Kidney epithelial cell (primary cell): Measurements from ENCODE around the gene DBH. TPM values are rescaled to one million over a fixed set of nuclear protein-coding genes. Genes with fewer than 3 reads are reported as not detected.

Experiments used
- DNase-seq: peaks from one replicate; pipeline ENCODE4 v3.0.0-alpha.2; 2010; ENCODE audit warnings: low read depth
- H3K27me3 ChIP-seq: 2 replicates; pipeline ENCODE4 v1.6.0; 2011; ENCODE audit warnings: low read length; ENCODE audit not compliant: control insufficient read depth, insufficient read depth
- H3K36me3 ChIP-seq: 2 replicates; pipeline ENCODE4 v1.5.1; 2011; ENCODE audit warnings: low read length; ENCODE audit not compliant: control insufficient read depth, insufficient read depth
- H3K4me3 ChIP-seq: 2 replicates; pipeline ENCODE4 v1.5.1; 2011; ENCODE audit warnings: low read depth, mild to moderate bottlenecking, control low read depth, low read length
- CTCF ChIP-seq: IDR thresholded peaks from 2 replicates; pipeline ENCODE4 v1.5.1; 2011; ENCODE audit warnings: mild to moderate bottlenecking, moderate library complexity, low read length, control low read depth, inconsistent platforms; ENCODE audit not compliant: insufficient read depth, poor library complexity, severe bottlenecking
- total RNA-seq: library from RNA; depleted of rRNA; stranded (reverse); fragments of >200 nt; gene quantifications from 2 replicates; pipeline ENCODE4 v1.2.3, GENCODE V29; 2015

DBH gene
- total RNA-seq, 1 donor from 2014 or later: not detected

GRCh38 chr9:133684121-133684935 lies 48.2 kb downstream of the DBH start:
- Histone ChIP-seq H3K4me3 (no peak overlapping the region), H3K27me3 (peaks cover 12% of the 10 kb centered on the region), H3K36me3 (no peaks in the 10 kb centered on the region)
- TF ChIP-seq CTCF: no peak
- DNase-seq: no peak

GRCh38 chr9:133684936-133685361 lies 48.8 kb downstream of the DBH start:
- TF ChIP-seq CTCF: no peak
- no peaks in the 10 kb centered on the region for H3K36me3 ChIP-seq
- peaks cover 9% of the 10 kb centered on the region for H3K27me3 ChIP-seq
- DNase-seq: no peak
- H3K4me3 ChIP-seq: no peak overlapping the region

DNA sequence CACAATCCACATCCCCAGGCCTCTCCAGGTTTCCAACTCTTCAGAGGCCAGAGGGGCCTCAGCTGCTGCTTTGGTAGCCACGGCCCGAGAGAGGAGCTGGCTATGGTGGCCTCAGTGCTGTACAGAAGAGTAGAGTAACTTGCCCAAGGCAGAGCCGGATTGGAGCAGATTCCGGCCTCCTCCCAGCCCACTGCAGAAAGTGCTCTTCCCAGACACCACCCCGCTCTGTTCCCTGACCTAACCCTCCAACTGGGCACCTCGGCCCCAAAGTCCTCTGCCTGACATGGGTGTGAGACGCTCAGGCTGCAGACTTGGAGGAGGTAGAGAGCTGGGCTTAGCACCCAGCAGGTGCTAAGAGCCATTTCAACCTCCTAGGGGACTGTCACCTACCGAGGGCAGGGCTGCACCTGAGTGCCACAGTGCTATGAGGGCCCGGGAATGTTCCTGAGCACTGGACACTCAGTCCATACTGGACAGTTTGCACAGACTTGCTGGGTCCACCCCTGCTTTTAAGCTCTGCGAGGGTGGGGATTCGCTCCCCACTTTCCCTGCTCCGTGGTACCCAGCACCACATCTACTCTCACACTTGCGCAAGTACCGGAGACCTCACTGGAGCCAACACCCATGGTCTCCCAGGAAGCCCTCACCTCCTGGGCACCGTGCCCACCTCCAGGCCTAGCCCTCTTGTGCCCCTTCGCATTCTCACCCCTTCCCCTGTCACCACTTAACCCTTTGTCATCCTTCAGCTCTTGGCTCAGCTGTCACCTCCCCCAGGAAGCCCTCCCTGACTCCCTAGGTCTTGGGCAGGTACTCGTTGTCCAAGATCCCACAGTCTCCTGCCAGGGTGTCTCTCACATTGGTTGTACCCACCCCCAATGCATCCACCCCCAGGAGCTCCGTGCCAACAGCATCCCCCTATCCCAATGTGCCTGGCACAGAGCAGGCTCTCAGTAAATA lies 49.8 kb downstream of the DBH start:
- Histone ChIP-seq H3K27me3 (peaks cover 12% of the 10 kb centered on the region), H3K4me3 (no peak overlapping the region), H3K36me3 (no peaks in the 10 kb centered on the region)
- no peak for DNase-seq
- no peak for TF ChIP-seq CTCF

DNA sequence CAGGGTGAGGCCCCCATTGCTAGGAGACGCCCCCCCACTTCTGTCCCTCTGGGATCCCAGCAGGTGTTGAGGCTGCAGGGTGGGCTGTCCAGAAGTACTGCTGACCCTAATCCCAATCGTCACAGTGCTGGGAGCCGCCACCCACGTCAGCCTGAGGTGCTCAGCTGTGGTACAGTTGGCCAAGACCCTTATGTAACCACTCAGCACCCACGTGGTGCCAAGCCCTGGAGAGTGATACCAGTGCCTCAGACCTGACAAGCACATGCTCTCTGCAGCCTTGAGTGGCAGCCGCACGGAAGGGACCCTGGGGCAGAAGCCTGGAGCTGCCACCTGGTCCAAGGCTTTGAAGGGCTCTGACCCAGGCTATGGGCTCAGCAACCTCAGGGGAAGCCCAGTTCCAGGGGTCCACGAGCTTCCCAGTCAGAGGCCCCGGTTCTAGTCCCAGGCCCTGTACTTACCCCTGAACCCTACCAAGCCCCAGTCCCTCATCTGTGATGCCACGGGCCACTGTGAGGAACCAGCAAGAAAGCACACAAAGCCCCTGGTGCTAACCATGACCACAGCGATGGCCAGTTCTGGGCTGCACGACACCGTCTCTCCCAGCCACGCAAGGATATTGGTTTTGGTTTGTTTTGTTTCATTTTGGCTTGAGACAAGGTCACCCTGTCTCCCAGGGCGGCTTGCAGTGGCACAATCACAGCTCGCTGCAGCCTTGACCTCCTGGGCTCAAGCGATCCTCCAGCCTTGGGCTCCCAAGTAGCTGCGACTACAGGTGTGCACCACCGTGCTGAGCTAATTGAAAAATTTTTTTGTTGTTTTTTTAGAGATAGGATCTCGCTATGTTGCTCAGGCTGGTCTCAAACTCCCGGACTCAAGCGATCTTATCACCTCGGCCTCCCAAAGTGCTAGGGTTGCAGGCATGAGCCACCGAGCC lies 50.7 kb downstream of the DBH start:
- H3K36me3 ChIP-seq: no peaks in the 10 kb centered on the region
- peaks cover 12% of the 10 kb centered on the region for H3K27me3 ChIP-seq
- H3K4me3 ChIP-seq: no peak overlapping the region
- no peak for TF ChIP-seq CTCF
- no peak for DNase-seq

DNA sequence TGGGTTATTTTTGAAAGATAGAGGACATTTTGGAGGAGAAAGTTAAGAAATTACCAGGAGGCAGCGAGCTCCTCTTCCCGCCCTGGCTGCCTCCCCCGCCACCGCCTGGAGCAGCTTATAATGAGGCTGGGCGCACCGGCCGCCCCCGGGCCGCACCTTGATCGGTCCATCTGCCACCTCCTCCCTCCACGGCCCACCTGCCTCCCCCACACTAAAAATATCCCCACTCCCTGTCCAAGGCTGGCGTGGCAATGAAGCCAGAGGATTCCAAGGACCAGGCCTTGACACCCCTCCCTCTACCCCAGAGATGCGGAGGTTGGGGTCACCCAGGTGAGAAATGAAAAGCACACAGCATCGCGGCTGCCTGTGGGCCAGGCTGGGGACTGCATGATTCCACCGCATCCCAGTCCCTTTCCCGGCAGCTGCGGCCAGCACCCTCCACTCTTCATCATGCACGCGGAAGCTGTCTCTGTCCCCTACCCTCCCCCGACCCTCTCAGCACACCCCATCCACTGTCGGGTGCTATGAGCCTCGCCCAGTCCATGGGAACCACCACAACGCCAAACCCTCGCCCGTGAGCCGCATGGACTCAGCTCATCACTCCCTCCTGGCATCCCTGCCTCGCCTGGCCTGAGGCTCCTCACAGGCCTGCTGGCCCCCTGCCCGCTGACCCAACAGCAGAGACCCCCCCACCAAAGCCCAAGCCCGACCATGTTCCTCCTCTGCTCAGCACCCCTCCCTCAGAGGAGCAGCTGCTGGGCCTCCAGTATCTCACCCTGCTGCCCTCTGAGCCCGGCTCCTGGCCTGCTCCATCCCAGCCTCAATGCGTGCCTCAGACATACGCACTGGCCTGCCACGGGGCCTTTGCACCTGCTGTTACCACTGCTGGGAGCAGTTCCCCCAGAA lies 51.9 kb downstream of the DBH start:
- TF ChIP-seq CTCF: no peak
- peaks cover 12% of the 10 kb centered on the region for H3K27me3 ChIP-seq
- H3K4me3 ChIP-seq: no peak overlapping the region
- no peak for DNase-seq
- no peaks in the 10 kb centered on the region for H3K36me3 ChIP-seq
